ENCODE results near the gene GPR180.
A peak's percentile ranks its signal among the peaks of the same experiment; 100 is the strongest.

Gene GPR180

GRCh38 chr13:94601446-94602431 lies at the start of gene GPR180:
Gene GPR180 (plus strand): TSS chr13:94601857. CDS start chr13:94601928, 71 bp downstream.
- DNase-seq: peak; percentile 88 to 92

GRCh38 chr13:94552095-94552494 lies 49.6 kb upstream of the GPR180 start:
- no peak for DNase-seq

- DNase-seq: no peak
These were observed 47.9 kb upstream of the GPR180 start for GRCh38 chr13:94553766-94554165.

DNA sequence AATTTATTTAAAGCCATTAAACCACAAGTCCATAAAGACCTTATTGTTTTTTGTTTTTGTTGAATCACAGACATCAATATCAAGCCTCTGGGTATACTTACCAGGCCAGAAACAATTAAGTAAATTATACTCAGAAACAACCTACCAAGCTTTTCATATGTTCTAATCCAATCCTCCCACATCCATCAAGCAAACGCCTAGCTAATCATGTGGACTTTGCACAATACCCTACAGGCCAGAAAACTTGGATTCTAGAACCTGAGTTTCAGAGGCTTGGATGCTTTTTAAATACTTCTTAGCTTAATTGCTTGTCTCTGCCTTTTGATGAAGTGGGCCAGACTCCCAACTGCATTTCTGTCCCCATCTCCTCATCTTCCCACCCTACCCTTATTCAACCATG lies 45.6 kb upstream of the GPR180 start:
- no peak for DNase-seq

DNA sequence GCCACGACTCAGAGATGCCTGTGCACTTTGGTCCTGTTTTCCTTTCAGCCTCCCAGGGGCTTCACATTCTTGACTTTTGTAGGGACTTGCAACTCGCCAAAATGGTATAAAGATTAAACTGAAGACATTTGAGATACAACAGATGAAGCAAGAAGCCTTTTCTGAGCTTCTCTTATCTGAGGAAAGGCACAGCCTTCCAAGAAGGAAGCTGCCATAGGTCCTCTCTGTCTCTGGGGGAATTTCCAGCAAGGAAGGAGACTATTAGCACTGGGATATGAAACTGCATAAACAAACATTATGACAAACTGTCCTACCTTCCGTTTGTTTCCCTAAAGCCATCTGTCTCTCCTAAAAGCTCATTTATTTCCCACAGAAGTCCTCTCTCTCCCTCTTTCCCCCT lies 45.0 kb upstream of the GPR180 start:
- DNase-seq: no peak

DNA sequence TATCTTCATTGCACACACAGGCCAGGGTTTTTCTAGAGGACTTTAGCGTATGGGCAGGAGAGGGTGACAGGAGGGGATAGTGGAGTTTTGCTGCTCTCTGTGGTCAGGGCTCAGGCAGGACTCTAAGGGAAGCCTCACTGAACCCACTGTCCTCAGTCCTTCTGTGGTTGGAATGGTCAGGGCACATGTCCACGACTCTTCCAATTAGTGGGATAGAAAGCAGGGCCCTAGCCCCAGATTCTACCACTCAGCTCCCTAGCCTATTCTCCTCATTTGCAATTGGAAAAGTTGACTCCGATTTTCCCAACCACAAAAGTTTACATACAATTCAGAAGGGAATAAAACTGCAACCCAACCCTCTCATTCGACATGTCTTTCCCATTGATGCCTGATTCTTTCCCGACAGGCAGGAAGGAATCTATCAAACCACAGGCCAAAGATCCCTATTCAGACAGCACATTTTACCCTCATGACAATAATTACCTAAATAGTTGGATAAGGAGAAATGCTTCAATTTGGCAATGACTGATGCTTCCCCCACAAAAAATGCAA lies 43.9 kb upstream of the GPR180 start:
- no peak for DNase-seq

GRCh38 chr13:94558716-94559115 lies 42.9 kb upstream of the GPR180 start:
- no peak for DNase-seq

DNA sequence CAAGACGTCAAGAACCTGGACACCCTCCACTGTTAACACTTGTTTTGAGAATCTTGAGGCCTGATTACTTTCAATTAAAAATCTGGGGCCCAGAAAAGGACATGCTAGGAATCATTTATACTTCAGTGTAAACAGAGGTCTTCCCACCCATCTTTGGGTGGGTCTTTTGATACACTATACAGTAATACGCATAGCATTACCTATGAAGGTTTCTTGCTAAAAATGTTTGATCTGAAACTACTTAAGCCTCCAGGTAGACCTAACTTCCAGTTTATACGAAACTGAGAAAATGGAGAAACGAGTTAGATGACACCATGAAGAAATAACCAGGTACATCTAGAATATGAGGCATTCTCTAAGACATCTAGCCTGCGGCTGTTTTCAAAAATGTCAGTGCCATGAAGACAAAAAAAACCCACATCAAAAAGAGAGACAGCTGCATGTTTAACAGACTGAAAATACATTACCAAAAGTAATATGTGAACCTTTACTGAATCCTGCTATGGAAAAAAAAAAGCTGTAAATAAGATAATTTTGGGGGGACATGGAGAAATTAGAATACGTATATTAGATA lies 42.3 kb upstream of the GPR180 start:
- no peak for DNase-seq

DNA sequence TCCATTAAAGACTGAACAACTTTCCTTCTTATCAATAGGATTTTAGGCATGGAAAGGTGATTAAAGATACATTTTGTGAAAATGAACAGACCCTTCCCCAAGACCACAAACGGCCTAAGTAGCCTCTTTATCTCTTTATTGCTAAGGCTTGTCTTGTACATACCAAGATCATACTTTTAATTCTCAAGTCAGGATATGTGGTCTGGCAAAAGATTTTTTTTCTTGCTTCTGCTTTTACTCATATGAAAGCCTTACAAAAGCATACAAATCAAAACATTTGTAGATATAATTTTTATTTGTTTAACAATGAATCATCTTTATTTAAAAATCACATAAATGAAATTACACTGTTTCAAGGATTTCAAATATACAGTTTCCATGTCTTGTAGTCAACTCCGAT lies 41.5 kb upstream of the GPR180 start:
- DNase-seq: no peak

DNA sequence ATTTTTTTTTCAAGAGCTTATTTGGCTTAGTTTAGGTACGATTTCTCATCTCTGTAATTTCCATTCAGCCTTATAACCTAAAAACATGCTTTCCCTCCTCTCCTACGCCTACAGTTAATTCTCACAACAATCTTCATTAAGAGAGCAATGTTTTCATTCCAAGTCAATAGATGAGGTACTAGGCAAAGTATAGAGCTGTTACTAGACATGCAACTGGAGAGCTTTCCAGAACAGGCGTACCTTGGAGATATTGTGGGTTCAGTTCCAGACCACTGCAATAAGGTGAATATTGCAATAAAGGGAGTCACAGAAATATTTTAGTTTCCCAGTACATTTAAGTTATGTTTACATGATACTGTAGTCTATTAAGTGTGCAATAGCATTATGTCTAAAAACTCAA lies 40.5 kb upstream of the GPR180 start:
- DNase-seq: no peak

DNA sequence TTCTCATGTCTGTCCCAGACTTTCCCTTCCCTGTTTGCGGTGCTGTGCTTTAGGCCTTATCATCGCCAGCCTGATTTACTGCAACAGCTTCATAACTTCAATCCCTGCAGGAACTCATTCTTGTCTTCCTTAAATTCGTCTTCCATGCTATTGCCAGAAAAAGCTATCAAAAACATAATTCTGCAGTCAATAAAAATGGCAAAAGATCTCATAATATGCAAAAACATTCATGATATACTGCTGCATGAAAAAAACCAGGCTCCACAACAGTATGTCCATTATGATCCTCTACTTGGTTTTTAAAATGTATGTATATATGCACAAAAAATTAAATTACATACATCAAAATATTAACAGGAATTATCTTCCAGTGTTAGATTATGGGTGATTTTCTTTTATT lies 34.1 kb upstream of the GPR180 start:
- no peak for DNase-seq

DNA sequence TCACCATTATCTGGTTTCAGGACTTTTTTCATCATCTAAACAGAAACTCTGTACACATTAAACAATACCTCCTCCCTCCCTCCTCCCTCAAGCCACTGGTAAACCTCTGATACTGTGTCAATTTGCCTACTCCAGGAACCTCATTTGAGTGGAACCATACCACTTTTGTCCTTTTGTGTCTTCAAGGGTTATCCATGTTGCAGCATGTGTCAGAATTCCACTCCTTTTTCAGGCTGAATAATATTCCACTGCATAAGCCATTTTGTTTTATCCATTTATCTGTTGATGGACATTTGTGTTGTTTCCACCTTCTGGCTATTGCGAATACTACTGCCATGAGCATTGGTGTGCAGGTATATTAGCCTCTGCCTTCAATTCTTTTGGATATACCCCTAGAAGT lies 33.2 kb upstream of the GPR180 start:
- no peak for DNase-seq

DNA sequence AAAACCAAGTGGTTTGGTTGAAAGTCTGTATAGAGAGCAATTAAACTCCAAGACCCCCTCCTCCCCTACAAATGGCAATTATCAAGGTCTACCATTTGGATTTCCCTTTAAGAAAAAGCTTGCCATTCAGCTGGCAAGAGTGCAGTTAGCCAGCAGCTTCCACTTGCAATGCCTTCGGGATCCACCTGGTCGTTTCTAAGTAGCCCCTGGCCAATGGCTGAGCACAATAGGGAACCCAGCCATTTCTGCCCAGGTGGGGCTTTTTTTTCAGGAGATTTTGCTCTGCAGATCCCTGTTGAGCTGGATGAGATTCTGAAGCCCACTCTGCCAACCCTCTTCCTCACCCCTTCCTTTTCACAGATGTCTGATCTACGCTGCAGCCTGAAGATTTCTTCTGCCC lies 32.0 kb upstream of the GPR180 start:
- DNase-seq: no peak

- no peak for DNase-seq
These were observed 22.6 kb upstream of the GPR180 start for GRCh38 chr13:94579063-94579462.

GRCh38 chr13:94583926-94584325 lies 17.7 kb upstream of the GPR180 start:
- no peak for DNase-seq

DNA sequence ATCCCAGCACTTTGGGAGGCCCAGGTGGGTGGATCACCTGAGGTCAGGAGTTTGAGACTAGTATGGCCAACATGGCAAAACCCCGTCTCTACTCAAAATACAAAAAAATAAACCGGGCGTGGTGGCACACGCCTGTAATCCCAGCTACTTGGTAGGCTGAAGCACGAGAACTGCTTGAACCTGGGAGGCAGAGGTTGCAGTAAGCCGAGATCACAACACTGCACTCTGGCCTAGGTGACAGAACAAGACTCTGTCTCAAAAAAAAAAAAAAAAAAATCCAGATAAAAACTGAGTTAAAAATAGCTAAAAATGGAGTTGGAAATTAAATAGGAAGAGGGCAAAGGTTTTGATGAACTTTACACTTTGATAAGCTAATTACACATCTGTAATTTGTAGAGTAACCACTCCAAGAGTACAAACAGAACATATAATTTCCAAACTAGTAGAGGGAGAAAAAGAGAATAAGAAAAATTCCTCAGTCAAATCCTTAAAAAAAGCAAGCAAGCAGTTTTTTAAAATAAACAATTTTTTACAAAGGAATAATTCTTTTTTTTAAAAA lies 16.0 kb upstream of the GPR180 start:
- DNase-seq: no peak

DNA sequence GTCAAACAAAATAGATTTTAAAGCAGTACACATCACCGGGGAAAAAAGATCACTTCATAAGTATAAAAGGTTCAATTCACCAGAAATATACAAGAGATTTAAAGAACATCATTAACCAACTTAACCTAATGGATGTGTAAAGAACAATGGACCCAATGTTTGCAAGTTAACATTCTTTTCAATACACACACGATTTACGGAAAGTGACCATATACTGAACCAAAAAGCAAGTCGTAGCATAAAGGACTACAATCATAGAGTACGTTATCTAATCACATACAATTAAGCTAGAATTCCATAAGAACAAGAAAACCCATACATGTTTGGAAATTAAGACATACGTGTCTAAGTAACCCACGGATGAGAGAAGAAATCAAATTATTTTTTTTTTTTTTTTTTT lies 15.3 kb upstream of the GPR180 start:
- no peak for DNase-seq

- no peak for DNase-seq
These were observed 13.1 kb upstream of the GPR180 start for GRCh38 chr13:94588541-94588940.

DNA sequence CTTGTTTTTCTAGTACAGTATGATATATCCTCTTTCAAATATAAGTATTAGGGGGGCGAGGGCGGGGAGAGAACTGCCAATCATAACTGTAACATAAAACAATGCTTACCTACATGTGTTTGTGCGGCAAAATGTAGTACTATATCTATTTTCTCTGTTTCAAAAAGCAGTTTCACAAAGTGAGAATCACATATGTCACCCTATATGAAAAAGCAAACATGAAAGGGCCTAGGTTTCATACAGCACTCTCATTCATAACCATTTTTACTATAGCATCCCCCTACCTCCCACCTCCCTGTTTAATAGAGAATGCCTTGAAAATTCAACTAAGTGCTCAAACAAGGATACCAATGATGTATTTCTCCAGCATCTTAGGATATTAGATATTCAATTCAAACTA lies 10.9 kb upstream of the GPR180 start:
- no peak for DNase-seq

GRCh38 chr13:94595001-94595949 lies 6.4 kb upstream of the GPR180 start:
- peak; percentile 51 to 58 for DNase-seq

GRCh38 chr13:94595950-94596574 lies 5.6 kb upstream of the GPR180 start, which contains the start of gene TGDS:
Gene TGDS (minus strand): TSS chr13:94596152. CDS start chr13:94596136, 16 bp downstream.
- DNase-seq: peak; percentile 89 to 93

DNA sequence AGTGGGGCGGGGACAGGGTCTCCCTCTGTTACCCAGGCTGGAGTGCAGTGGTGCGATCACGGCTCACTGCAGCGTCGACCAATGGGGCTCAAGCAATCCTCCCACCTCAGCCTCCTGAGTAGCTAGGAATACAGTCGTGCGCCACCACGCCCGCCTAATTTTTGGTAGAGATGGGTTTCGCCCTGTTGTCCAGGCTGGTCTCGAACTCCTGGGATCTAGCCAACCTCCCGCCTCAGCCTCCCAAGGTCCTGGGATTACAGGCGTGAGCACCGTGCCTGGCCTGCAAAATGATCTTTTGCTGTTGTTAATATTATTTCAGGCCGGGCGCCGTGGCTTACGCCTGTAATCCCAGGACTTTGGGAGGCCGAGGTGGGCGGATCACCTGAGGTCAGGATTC lies 5.1 kb upstream of the GPR180 start:
- DNase-seq: no peak
